SU-DHL-6 (cell line): Measurements from ENCODE around the gene TDRD7.

Experiments
- H2AFZ ChIP-seq: fragments of 200-600 bp; sonication (generic); 2 replicates; pipeline ENCODE4 v1.6.1; 2014; ENCODE audit warnings: low read depth, mild to moderate bottlenecking, moderate library complexity, mixed read lengths, antibody characterized with exemption, low read length; ENCODE audit not compliant: severe bottlenecking
- H3F3A ChIP-seq: fragments of 200-600 bp; shearing (Covaris generic); 2 replicates; pipeline ENCODE4 v1.6.0; 2016; ENCODE audit warnings: antibody characterized with exemption, mild to moderate bottlenecking; ENCODE audit not compliant: insufficient read depth
- H3K27ac ChIP-seq: fragments of 200-600 bp; sonication (generic); 2 replicates; pipeline ENCODE4 v1.5.1; 2016; ENCODE audit warnings: low read depth, mild to moderate bottlenecking, low read length, moderate library complexity, mixed read lengths
- H3K27me3 ChIP-seq: fragments of 200-600 bp; sonication (generic), shearing (Covaris generic); 2 replicates; pipeline ENCODE4 v1.6.0; 2014; ENCODE audit warnings: mild to moderate bottlenecking, low read length
- H3K36me3 ChIP-seq: fragments of 200-600 bp; sonication (generic); 2 replicates; pipeline ENCODE4 v1.6.1; 2014; ENCODE audit warnings: mild to moderate bottlenecking, low read length, mixed read lengths
- H3K4me2 ChIP-seq: fragments of 300-600, 200-600 bp; shearing (Covaris generic), sonication (generic); 2 replicates; pipeline ENCODE4 v1.6.0; 2014; ENCODE audit warnings: low read length, low read depth, mild to moderate bottlenecking; ENCODE audit not compliant: poor library complexity, severe bottlenecking
- H3K4me3 ChIP-seq: fragments of 200-600 bp; sonication (generic); 2 replicates; pipeline ENCODE4 v1.5.1; 2014; ENCODE audit warnings: antibody characterized with exemption, low read length, mild to moderate bottlenecking, mixed read lengths; ENCODE audit not compliant: insufficient read depth, poor library complexity, severe bottlenecking
- H3K79me2 ChIP-seq: fragments of 200-600 bp; sonication (generic); 2 replicates; pipeline ENCODE4 v1.6.1; 2014; ENCODE audit warnings: mild to moderate bottlenecking, low read length, moderate library complexity; ENCODE audit not compliant: insufficient read depth
- H3K9ac ChIP-seq: fragments of 200-600 bp; sonication (generic); 2 replicates; pipeline ENCODE4 v1.7.0; 2014; ENCODE audit warnings: mild to moderate bottlenecking, low read length
- H3K9me2 ChIP-seq: fragments of 200-600 bp; sonication (generic); replicated peaks from 2 replicates; pipeline ENCODE4 v1.6.1; 2014; ENCODE audit warnings: low read length; ENCODE audit not compliant: insufficient read depth
- H3K9me3 ChIP-seq: fragments of 200-600 bp; sonication (generic); 2 replicates; pipeline ENCODE4 v1.6.1; 2014; ENCODE audit warnings: low read length, mixed read lengths; ENCODE audit not compliant: insufficient read depth
- H4K20me1 ChIP-seq: fragments of 200-600 bp; sonication (generic); 2 replicates; pipeline ENCODE4 v1.6.1; 2014; ENCODE audit warnings: low read depth, mild to moderate bottlenecking, antibody characterized with exemption, low read length, moderate library complexity, mixed read lengths
- EZH2phosphoT487 ChIP-seq: fragments of 200-600 bp; sonication (generic), shearing (Covaris generic); conservative IDR thresholded peaks from 2 replicates; pipeline ENCODE4 v1.6.1; 2018; ENCODE audit warnings: mild to moderate bottlenecking, antibody characterized with exemption, low read length, moderate library complexity, mixed read lengths
- TF ChIP-seq, protein P1 (sequence below): fragments of 200-600 bp; sonication (generic); IDR thresholded peaks from one replicate; pipeline ENCODE4 v1.5.1; 2017; ENCODE audit warnings: antibody characterized with exemption, mild to moderate bottlenecking, low read length, moderate library complexity; ENCODE audit not compliant: insufficient read depth, poor library complexity, severe bottlenecking

Gene TDRD7

GRCh38 chr9:97366476-97366875 lies 45.4 kb upstream of the TDRD7 start:
- Histone ChIP-seq H3K9ac (no peak overlapping the region), H3K27me3 (no peaks in the 10 kb centered on the region), H3F3A (no peaks in the 10 kb centered on the region), H3K9me2 (no peaks in the 10 kb centered on the region), H3K4me2 (no peak overlapping the region), H4K20me1 (no peaks in the 10 kb centered on the region), H3K27ac (no peak overlapping the region), H3K79me2 (no peaks in the 10 kb centered on the region), H3K4me3 (no peak overlapping the region), H2AFZ (no peak overlapping the region), H3K9me3 (peaks cover 6% of the 10 kb centered on the region; the same call in 1 of the 2 replicates), H3K36me3 (0 out of 2 replicates have a peak, but pooled peaks cover 3% of the 10 kb centered on the region)
- TF ChIP-seq, protein P1, sequence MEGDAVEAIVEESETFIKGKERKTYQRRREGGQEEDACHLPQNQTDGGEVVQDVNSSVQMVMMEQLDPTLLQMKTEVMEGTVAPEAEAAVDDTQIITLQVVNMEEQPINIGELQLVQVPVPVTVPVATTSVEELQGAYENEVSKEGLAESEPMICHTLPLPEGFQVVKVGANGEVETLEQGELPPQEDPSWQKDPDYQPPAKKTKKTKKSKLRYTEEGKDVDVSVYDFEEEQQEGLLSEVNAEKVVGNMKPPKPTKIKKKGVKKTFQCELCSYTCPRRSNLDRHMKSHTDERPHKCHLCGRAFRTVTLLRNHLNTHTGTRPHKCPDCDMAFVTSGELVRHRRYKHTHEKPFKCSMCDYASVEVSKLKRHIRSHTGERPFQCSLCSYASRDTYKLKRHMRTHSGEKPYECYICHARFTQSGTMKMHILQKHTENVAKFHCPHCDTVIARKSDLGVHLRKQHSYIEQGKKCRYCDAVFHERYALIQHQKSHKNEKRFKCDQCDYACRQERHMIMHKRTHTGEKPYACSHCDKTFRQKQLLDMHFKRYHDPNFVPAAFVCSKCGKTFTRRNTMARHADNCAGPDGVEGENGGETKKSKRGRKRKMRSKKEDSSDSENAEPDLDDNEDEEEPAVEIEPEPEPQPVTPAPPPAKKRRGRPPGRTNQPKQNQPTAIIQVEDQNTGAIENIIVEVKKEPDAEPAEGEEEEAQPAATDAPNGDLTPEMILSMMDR, result no peak
- no peak for TF ChIP-seq EZH2phosphoT487

DNA sequence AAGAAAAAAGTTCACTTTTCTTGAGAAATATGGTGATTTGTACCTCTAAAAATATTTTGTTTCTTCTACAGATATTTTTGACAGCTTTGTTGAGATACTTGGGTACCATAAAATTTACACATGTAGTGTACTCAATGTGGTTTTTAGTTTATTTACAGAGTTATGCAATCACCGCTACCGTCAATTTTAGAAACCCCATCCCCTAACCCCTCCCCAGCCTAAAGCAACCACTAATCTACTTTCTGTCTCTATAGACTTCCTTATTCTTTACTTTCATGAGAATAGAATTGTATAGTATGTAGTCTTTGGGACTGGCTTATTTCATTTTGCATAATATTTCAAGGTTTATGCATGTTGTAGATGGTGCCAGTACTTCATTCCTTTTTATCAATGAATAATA lies 45.0 kb upstream of the TDRD7 start:
- Histone ChIP-seq H3K4me3 (no peak overlapping the region), H3K9me3 (peaks cover 6% of the 10 kb centered on the region; the same call in 1 of the 2 replicates), H4K20me1 (no peaks in the 10 kb centered on the region), H3K79me2 (no peaks in the 10 kb centered on the region), H3F3A (no peaks in the 10 kb centered on the region), H3K9ac (no peak overlapping the region), H3K27ac (no peak overlapping the region), H3K9me2 (no peaks in the 10 kb centered on the region), H3K27me3 (no peaks in the 10 kb centered on the region), H2AFZ (no peak overlapping the region), H3K36me3 (0 out of 2 replicates have a peak, but pooled peaks cover 3% of the 10 kb centered on the region), H3K4me2 (no peak overlapping the region)
- no peak for TF ChIP-seq EZH2phosphoT487
- TF ChIP-seq, protein P1, result no peak

DNA sequence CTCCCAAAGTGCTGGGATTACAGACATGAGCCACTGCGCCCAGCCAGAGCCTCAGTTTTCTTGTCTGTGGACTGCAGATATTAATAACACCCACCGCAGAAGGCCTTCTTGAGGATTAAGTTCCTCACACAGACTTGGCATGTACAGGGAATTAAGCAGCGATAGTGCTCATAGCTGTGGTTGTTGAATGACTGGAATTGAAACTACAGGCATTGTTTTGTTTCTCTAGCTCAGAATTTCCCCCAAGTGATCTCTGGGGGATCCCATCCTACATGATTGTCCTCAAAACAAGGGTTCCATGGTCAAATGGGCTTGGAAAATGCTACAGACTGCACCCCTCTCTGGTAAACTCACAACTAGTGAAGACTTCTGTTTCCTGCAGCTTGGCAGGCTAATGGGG lies 44.2 kb upstream of the TDRD7 start:
- Histone ChIP-seq H2AFZ (no peak overlapping the region), H3K27ac (no peak overlapping the region), H3K79me2 (no peaks in the 10 kb centered on the region)

More for the DNA sequence above, 44.2 kb upstream of the TDRD7 start:
- Histone ChIP-seq H3K27me3 (no peaks in the 10 kb centered on the region), H3K9ac (no peak overlapping the region), H3F3A (no peaks in the 10 kb centered on the region), H4K20me1 (no peaks in the 10 kb centered on the region), H3K9me2 (no peaks in the 10 kb centered on the region), H3K4me3 (no peak overlapping the region), H3K36me3 (0 out of 2 replicates have a peak, but pooled peaks cover 3% of the 10 kb centered on the region), H3K4me2 (no peak overlapping the region), H3K9me3 (peaks cover 6% of the 10 kb centered on the region; the same call in 1 of the 2 replicates)
- TF ChIP-seq, protein P1, result no peak
- no peak for TF ChIP-seq EZH2phosphoT487
